PC-9 (cell line): Measurements from ENCODE around the gene KIN. TPM values are rescaled to one million over a fixed set of nuclear protein-coding genes. Genes with fewer than 3 reads are reported as not detected.

Experiments
- BruUV-seq: library from RNA; stranded (reverse); fragments of 400-500 nt; replicated peaks from 2 replicates; lab custom pipeline; 2021; lab: Mats Ljungman, UMichigan
- CTCF ChIA-PET: fragments of 300-600 bp; sonication (Branson Sonifier 250); formaldehyde crosslinking; loops from one replicate; lab custom pipeline; 2022; ENCODE audit warnings: antibody characterized with exemption; lab: Charles Lee
- POLR2A ChIA-PET: fragments of 300-600 bp; sonication (Branson Sonifier 250); formaldehyde crosslinking; loops from one replicate; lab custom pipeline; 2022; ENCODE audit warnings: antibody characterized with exemption; ENCODE audit not compliant: unreplicated experiment; lab: Charles Lee
- DNase-seq, 2 experiments: peaks; one replicate each; pipeline versions ENCODE4 v3.0.0 to v3.0.0-alpha.2; 2015 to 2022; ENCODE audit warnings: mixed read lengths in 1 of 2
- H2AFZ ChIP-seq: fragments of 200-600 bp; sonication (generic); 2 replicates; pipeline ENCODE4 v1.8.1; 2017; ENCODE audit warnings: antibody characterized with exemption
- H3F3A ChIP-seq: fragments of 200-600 bp; sonication (generic); 2 replicates; pipeline ENCODE4 v1.8.1; 2017; ENCODE audit warnings: antibody characterized with exemption, mild to moderate bottlenecking, low read depth; ENCODE audit not compliant: insufficient read depth
- H3K27ac ChIP-seq: fragments of 200-600 bp; sonication (generic); 2 replicates; pipeline ENCODE4 v1.6.1; 2016; ENCODE audit warnings: mixed run types
- H3K27me3 ChIP-seq: fragments of 200-600 bp; sonication (generic); 2 replicates; pipeline ENCODE4 v1.6.1; 2016; ENCODE audit warnings: low read depth, mixed run types; ENCODE audit not compliant: insufficient read depth
- H3K36me3 ChIP-seq: fragments of 200-600 bp; sonication (generic); 2 replicates; pipeline ENCODE4 v1.6.1; 2016; ENCODE audit warnings: low read depth, mixed run types
- H3K4me1 ChIP-seq: fragments of 200-600 bp; sonication (generic); replicated peaks from 2 replicates; pipeline ENCODE4 v1.6.1; 2016; ENCODE audit warnings: mixed run types; ENCODE audit not compliant: insufficient read depth
- H3K4me2 ChIP-seq: fragments of 200-600 bp; sonication (generic); 2 replicates; pipeline ENCODE4 v1.6.1; 2017; ENCODE audit warnings: mixed run types
- H3K4me3 ChIP-seq: fragments of 200-600 bp; sonication (generic); 2 replicates; pipeline ENCODE4 v1.6.1; 2016; ENCODE audit warnings: mixed run types
- H3K79me2 ChIP-seq: fragments of 200-600 bp; sonication (generic); 2 replicates; pipeline ENCODE4 v1.6.1; 2017; ENCODE audit warnings: low read depth, mixed run types
- H3K9me2 ChIP-seq: fragments of 200-600 bp; sonication (generic); 2 replicates; pipeline ENCODE4 v1.8.1; 2017; ENCODE audit warnings: mild to moderate bottlenecking; ENCODE audit not compliant: insufficient read depth
- H3K9me3 ChIP-seq: fragments of 200-600 bp; sonication (generic); 2 replicates; pipeline ENCODE4 v1.8.1; 2016; ENCODE audit warnings: low read depth; ENCODE audit not compliant: insufficient read depth
- H4K20me1 ChIP-seq: fragments of 200-600 bp; sonication (generic); 2 replicates; pipeline ENCODE4 v1.8.1; 2017; ENCODE audit not compliant: insufficient read depth
- EZH2 ChIP-seq: fragments of 200-600 bp; sonication (generic); IDR thresholded peaks from 2 replicates; pipeline ENCODE4 v1.8.0; 2017; ENCODE audit warnings: antibody characterized with exemption, low read depth
- intact Hi-C: fragments of 100-400 bp; cut with micrococcal nuclease; formaldehyde crosslinking; loops from one replicate; pipeline ENCODE4 v1.10.0; 2022; ENCODE audit not compliant: unreplicated experiment
- total RNA-seq: library from RNA; stranded (reverse); gene quantifications from 2 replicates; pipeline ENCODE4 v1.2.3, GENCODE V29; 2021
- TF ChIP-seq, protein P1 (sequence below): fragments of 200-600 bp; sonication (generic); conservative IDR thresholded peaks from 2 replicates; pipeline ENCODE4 v1.6.1; 2017; ENCODE audit warnings: mixed run types, antibody characterized with exemption, mild to moderate bottlenecking, moderate library complexity

The KIN gene
- total RNA-seq, 1 experiment from 2014 or later: 10.4 TPM

DNA sequence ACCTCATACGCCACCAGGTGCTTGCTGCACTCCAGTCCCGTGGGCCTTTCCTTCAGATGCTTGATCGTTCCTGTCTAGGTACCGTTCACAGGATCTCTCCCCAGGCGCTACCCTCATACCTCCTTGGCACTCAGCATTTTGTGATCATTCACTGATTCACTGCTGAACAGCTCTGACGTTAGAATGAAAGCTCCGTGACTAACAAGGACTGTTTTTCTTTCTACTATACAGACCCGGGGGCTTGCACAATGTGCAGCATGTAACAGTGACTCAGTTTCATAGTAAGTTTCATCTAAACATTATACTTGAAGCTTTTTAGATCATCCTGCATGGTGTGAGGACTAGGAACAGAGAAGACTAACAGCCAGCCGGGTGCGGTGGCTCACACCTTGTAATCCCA is 20.6 kb downstream of the KIN start:
- DNase-seq: no peak
- H3K9me2 ChIP-seq: no peaks in the 10 kb centered on the region

DNA sequence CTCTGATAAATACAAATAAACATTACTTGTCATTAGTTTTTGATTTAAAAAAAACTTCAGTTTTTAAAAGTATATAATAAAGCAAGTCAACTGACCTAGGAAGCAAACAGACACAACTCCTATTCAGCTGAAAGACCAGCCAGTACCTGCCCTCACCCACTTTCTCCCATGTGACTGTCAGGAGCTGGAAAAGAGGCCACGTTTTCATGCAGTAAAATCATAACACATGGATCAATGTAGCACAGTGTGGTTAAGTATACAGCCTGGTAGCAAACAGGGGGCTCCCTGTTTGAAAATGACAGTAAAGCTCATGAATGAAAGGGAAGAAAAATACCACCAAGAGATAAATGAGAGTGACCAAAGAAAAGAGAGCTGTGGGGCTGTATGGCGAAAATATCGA is 21.6 kb downstream of the KIN start:
- intact Hi-C loops: no loop called here
- POLR2A ChIA-PET: no interaction called here
- Histone ChIP-seq H4K20me1 (no peaks in the 10 kb centered on the region), H3K9me3 (no peaks in the 10 kb centered on the region), H3K27ac (no peak overlapping the region), H3K79me2 (no peaks in the 10 kb centered on the region), H3F3A (no peaks in the 10 kb centered on the region), H3K9me2 (no peaks in the 10 kb centered on the region), H3K27me3 (no peaks in the 10 kb centered on the region), H3K36me3 (no peaks in the 10 kb centered on the region), H3K4me1 (no peaks in the 10 kb centered on the region), H3K4me2 (no peak overlapping the region), H3K4me3 (no peak overlapping the region), H2AFZ (no peak overlapping the region)
- TF ChIP-seq EZH2: no peak
- TF ChIP-seq, protein P1, sequence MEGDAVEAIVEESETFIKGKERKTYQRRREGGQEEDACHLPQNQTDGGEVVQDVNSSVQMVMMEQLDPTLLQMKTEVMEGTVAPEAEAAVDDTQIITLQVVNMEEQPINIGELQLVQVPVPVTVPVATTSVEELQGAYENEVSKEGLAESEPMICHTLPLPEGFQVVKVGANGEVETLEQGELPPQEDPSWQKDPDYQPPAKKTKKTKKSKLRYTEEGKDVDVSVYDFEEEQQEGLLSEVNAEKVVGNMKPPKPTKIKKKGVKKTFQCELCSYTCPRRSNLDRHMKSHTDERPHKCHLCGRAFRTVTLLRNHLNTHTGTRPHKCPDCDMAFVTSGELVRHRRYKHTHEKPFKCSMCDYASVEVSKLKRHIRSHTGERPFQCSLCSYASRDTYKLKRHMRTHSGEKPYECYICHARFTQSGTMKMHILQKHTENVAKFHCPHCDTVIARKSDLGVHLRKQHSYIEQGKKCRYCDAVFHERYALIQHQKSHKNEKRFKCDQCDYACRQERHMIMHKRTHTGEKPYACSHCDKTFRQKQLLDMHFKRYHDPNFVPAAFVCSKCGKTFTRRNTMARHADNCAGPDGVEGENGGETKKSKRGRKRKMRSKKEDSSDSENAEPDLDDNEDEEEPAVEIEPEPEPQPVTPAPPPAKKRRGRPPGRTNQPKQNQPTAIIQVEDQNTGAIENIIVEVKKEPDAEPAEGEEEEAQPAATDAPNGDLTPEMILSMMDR: no peak
- CTCF ChIA-PET: no interaction called here
- DNase-seq: no peak
- no TSS peak for BruUV-seq

More for the DNA sequence above, 20.6 kb downstream of the KIN start:
- no peak overlapping the region for H3K4me3 ChIP-seq
- no peaks in the 10 kb centered on the region for H3K36me3 ChIP-seq
- no peaks in the 10 kb centered on the region for H4K20me1 ChIP-seq
- H2AFZ ChIP-seq: no peak overlapping the region
- CTCF ChIA-PET: interaction anchor here (0.6 kb wide), 1 partner anchor 10 kb away, joined by 3 read pairs; no protein-coding TSS in a partner anchor
- H3K9me3 ChIP-seq: no peaks in the 10 kb centered on the region
- no peaks in the 10 kb centered on the region for H3K79me2 ChIP-seq
- H3F3A ChIP-seq: no peaks in the 10 kb centered on the region
- H3K4me2 ChIP-seq: no peak overlapping the region
- intact Hi-C loops: no loop called here
- POLR2A ChIA-PET: no interaction called here
- H3K27ac ChIP-seq: no peak overlapping the region
- BruUV-seq: no TSS peak
- H3K4me1 ChIP-seq: no peaks in the 10 kb centered on the region
- TF ChIP-seq, protein P1: no peak
- no peak for TF ChIP-seq EZH2
- H3K27me3 ChIP-seq: no peaks in the 10 kb centered on the region

GRCh38 chr10:7763929-7764328 is 23.9 kb downstream of the KIN start:
- no peaks in the 10 kb centered on the region for H3K27me3 ChIP-seq
- H3K9me2 ChIP-seq: no peaks in the 10 kb centered on the region
- H3K4me2 ChIP-seq: no peak overlapping the region
- intact Hi-C loops: no loop called here
- no peak overlapping the region for H3K4me3 ChIP-seq
- no peaks in the 10 kb centered on the region for H3K9me3 ChIP-seq
- no peak overlapping the region for H2AFZ ChIP-seq
- DNase-seq: no peak
- no TSS peak for BruUV-seq
- TF ChIP-seq, protein P1: no peak
- TF ChIP-seq EZH2: no peak
- no peaks in the 10 kb centered on the region for H3K4me1 ChIP-seq
- H4K20me1 ChIP-seq: no peaks in the 10 kb centered on the region
- H3F3A ChIP-seq: no peaks in the 10 kb centered on the region
- H3K79me2 ChIP-seq: no peaks in the 10 kb centered on the region
- H3K36me3 ChIP-seq: 0 out of 2 replicates have a peak, but pooled peaks cover 6% of the 10 kb centered on the region
- ChIA-PET CTCF (no interaction called here), POLR2A (no interaction called here)
- no peak overlapping the region for H3K27ac ChIP-seq
